ENCODE results near the gene EOMES. TPM values are rescaled to one million over a fixed set of nuclear protein-coding genes. Genes with fewer than 3 reads are reported as not detected.

Gene EOMES
- total RNA-seq, 6 donors from 2014 or later: 0.44 to 2.1 (median 1.1) TPM

DNA sequence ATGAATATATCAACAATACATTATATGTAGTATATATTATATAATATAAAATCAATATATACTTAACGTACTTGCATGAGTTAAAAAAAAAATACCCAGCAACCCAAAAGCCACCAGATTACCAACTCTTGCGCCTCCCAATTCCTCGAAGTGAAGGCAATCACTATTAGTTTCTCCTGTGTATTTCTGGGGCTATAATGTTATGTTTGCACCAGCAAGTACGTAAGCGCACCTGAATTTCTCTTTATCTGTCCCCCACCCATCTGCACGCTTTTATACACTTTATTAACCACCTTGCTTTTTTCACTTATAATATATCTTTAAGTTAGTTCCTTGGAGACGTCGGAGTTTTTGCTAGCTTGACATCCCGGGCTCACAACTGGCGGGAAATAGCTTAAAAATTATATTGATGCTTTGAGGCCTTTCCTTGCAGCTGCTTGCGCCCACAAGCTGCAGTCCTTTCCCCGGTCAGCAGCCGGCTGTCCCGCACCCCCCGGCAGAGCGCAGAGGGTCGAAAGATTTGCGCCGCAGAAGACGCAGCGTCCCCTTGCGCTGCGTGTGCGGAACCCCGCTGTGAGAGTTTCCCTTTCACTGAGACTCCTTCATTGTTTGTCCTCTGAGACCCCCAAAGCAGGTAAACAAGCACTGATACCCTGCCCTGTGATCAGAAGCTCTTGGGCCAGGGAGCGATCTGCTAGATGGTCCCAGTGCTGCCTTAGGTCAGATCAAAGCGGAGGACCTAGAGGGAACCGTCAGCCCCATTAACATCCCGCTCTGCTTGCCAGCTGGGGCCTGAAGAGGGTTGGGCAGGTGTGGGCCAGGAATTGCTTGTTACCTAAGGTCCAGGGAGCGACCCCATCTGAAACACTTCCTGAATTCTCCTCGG lies 8.9 kb upstream of the EOMES start:
- Histone ChIP-seq H3K36me3 (no peaks in the 10 kb centered on the region), H3K4me1 (peaks cover 18 to 24% (median 19%) of the 10 kb centered on the region in 4 donors), H3K9me3 (no peaks in the 10 kb centered on the region), H3K4me3 (no peak overlapping the region), H3K27me3 (peaks cover 0 to 39% (median 18%) of the 10 kb centered on the region in 4 donors), H3K27ac (no peak overlapping the region)
- DNase-seq (no peak), ATAC-seq (ENCODE audit: low FRiP score in 2 of 2) (no peak)
- WGBS, 2 donors: 7 to 8% methylated on average over 24 to 31 of the region's 31 CpGs
- no peak for TF ChIP-seq POLR2A (IDR thresholded peaks at IDR 0.05)
- TF ChIP-seq, protein P1, sequence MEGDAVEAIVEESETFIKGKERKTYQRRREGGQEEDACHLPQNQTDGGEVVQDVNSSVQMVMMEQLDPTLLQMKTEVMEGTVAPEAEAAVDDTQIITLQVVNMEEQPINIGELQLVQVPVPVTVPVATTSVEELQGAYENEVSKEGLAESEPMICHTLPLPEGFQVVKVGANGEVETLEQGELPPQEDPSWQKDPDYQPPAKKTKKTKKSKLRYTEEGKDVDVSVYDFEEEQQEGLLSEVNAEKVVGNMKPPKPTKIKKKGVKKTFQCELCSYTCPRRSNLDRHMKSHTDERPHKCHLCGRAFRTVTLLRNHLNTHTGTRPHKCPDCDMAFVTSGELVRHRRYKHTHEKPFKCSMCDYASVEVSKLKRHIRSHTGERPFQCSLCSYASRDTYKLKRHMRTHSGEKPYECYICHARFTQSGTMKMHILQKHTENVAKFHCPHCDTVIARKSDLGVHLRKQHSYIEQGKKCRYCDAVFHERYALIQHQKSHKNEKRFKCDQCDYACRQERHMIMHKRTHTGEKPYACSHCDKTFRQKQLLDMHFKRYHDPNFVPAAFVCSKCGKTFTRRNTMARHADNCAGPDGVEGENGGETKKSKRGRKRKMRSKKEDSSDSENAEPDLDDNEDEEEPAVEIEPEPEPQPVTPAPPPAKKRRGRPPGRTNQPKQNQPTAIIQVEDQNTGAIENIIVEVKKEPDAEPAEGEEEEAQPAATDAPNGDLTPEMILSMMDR (IDR thresholded peaks at IDR 0.05): no peak
- TF ChIP-seq POLR2AphosphoS5 (IDR thresholded peaks at IDR 0.05): no peak
- TF ChIP-seq EP300 (IDR thresholded peaks at IDR 0.05): no peak

DNA sequence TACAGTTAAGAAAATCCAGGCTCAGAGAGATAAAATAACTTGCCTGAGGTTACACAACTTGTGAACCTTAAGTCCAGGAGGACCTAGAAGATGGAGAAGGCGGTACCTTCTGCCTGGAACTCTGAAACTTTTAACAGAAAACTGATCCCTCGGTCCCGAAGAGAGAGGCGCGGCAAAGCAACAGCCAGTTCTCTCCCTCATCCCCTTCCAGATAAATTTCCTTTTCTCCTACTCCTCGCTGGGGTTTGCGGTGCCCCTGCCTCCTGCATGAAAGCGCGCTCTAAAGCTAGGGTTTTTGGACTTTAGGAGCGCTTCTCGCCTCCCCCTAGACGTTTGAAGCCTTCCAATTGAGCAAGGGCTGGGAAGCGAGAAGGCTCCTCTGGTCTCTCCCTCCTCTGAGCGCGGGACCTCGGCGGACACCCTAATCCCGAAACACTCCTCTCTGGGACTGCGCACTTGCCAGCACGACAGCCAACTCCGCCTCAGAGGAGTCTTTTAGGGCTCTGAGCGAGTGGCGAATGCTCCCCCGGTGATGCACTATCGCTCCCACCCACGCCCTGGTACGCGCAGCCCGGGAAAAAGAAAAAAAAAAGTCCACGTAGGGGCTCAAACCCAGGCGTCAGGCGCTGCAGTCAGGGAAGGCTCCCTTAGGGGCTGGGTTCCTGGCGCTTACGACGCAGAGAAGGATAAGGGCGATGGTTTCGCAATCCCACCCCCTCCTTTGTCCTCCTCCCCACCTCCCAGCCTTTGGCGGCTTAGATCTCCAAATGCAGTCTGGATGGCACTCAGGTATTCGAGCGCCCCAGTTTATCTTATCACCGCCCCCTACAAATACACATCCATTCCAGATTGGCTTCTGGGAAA lies 7.9 kb upstream of the EOMES start:
- H3K27ac ChIP-seq: no peak overlapping the region
- peak overlapping the region in 1 of 4 donors; percentile 8 for H3K4me3 ChIP-seq
- TF ChIP-seq, protein P1 (IDR thresholded peaks at IDR 0.05): no peak
- TF ChIP-seq POLR2AphosphoS5 (IDR thresholded peaks at IDR 0.05): no peak
- no peak for TF ChIP-seq POLR2A (IDR thresholded peaks at IDR 0.05)
- TF ChIP-seq EP300 (IDR thresholded peaks at IDR 0.05): no peak
- peaks cover 18 to 24% (median 19%) of the 10 kb centered on the region in 4 donors for H3K4me1 ChIP-seq
- DNase-seq (no peak), ATAC-seq (ENCODE audit: low FRiP score in 2 of 2) (peak in 1 of 2 donors; percentile 48)
- no peaks in the 10 kb centered on the region for H3K36me3 ChIP-seq
- H3K27me3 ChIP-seq: peaks cover 0 to 46% (median 22%) of the 10 kb centered on the region in 4 donors
- WGBS, 2 donors: 4 to 6% methylated on average over 23 to 41 of the region's 41 CpGs
- no peaks in the 10 kb centered on the region for H3K9me3 ChIP-seq

DNA sequence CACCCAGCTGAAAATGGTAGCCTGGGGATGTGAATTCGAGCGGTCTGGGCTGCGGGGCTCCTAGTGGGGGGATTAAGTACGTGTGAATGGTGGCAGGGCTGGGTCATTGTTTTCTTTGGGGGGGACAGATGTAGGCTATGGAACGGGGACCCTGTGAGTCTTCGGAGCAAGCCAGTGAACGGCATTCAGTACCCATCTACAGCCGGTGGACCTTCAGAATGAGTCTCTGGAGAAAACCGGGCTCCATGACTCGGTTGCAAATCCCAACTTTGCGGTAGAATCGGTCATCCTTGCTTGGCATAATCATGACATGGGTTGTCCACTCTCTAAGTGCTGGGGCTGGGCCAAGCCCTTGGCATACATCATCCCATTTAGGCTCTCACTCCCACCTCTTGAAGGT lies 7.2 kb upstream of the EOMES start:
- Histone ChIP-seq H3K27ac (no peak overlapping the region), H3K4me1 (peaks cover 18 to 29% (median 19%) of the 10 kb centered on the region in 4 donors), H3K36me3 (no peaks in the 10 kb centered on the region), H3K9me3 (no peaks in the 10 kb centered on the region), H3K27me3 (peaks cover 0 to 50% (median 24%) of the 10 kb centered on the region in 4 donors), H3K4me3 (no peak overlapping the region)
- ATAC-seq (ENCODE audit: low FRiP score in 2 of 2) (no peak), DNase-seq (no peak)
- TF ChIP-seq, protein P1 (IDR thresholded peaks at IDR 0.05): no peak
- no peak for TF ChIP-seq POLR2A (IDR thresholded peaks at IDR 0.05)
- TF ChIP-seq EP300 (IDR thresholded peaks at IDR 0.05): no peak
- TF ChIP-seq POLR2AphosphoS5 (IDR thresholded peaks at IDR 0.05): no peak
- 14 to 16% methylated on average over 8 to 12 of the region's 12 CpGs for WGBS, 2 donors

DNA sequence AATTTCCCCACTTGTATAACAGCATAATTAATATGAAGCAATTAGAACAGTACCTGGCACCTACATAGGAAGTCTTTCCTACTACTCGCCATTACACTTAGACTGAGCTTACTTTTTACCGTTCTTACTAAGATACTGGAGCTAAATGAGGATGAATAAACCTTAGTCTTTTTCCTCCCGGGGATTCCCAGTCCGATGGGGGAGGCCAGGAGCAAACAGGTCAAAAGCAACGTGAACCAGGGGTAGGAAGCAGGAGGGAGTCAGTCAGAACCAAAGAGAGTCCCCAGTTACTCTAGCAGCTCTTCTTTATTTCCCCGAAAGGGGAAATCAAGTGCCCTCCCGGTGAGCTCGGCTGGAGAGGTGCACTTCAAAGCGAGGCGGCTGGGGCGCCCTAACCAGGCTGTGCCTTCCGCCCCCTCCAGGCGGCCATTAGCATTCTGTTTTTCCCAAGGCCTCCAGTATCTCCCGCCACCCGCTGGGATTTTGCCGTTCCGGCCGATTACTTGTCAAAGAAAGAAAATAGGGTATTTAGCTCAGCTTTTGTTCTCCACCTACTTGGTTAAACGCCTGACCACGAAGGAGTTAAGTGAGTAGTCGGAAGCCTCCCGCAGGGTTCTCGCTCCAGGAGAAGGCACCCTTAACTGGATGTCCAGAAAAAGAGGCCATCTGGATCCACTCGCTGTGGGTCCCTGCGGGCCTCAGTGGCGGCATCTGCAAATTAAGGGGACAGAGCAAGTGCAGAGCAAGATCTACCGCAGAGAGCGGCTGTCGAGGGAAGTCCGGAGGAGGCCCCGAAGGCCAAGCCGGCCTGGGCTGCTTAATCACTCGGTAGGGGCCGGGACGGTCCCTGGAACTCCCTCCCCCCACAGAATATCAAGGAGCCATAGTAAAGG lies 6.3 kb upstream of the EOMES start:
- TF ChIP-seq EP300 (IDR thresholded peaks at IDR 0.05) (no peak), POLR2A (IDR thresholded peaks at IDR 0.05) (no peak), POLR2AphosphoS5 (IDR thresholded peaks at IDR 0.05) (no peak)
- TF ChIP-seq, protein P1 (IDR thresholded peaks at IDR 0.05): peak in 1 of 6 experiments; percentile 7
- no peak for DNase-seq
- ATAC-seq (ENCODE audit: low FRiP score in 2 of 2): peak in 1 of 2 donors; percentile 31
- Histone ChIP-seq H3K4me1 (peaks cover 19 to 37% (median 24%) of the 10 kb centered on the region in 4 donors), H3K4me3 (no peak overlapping the region), H3K27ac (no peak overlapping the region), H3K27me3 (peaks cover 0 to 55% (median 25%) of the 10 kb centered on the region in 4 donors), H3K36me3 (no peaks in the 10 kb centered on the region), H3K9me3 (no peaks in the 10 kb centered on the region)
- WGBS, 2 donors: 2 to 5% methylated on average over 30 to 35 of the region's 35 CpGs

All from upper lobe of left lung (tissue), 6 donors.